Activated CD4-positive, CD25-positive, alpha-beta regulatory T cell (primary cell): ENCODE results near the gene ADGRE2.
"Not testable (repeated sequence)": the region's sequence is repeated elsewhere in the genome, so short reads cannot be mapped to it uniquely, and the experiment has no call there.

ENCODE experiments used
- DNase-seq, 4 experiments: peaks; one replicate each; lab custom pipeline; 2025; lab: John Stamatoyannopoulos, UW

Gene ADGRE2

GRCh38 chr19:14778110-14778845 is at the start of gene ADGRE2:
Gene ADGRE2 (minus strand): TSS chr19:14778560. CDS start chr19:14776756, 1,804 bp downstream.
- not testable (repeated sequence) for DNase-seq

- no peak for DNase-seq
Observed at GRCh38 chr19:14826006-14826405, 47.6 kb upstream of the ADGRE2 start.

- DNase-seq, result no peak
Observed at GRCh38 chr19:14821937-14822336, 43.6 kb upstream of the ADGRE2 start.

GRCh38 chr19:14818588-14818987 is 40.2 kb upstream of the ADGRE2 start:
- no peak for DNase-seq

- DNase-seq, result no peak
Observed at GRCh38 chr19:14817052-14817451, 38.7 kb upstream of the ADGRE2 start.

GRCh38 chr19:14814982-14815652 is 36.8 kb upstream of the ADGRE2 start:
- DNase-seq, result no peak

- DNase-seq, result no peak
Observed at GRCh38 chr19:14809272-14810057, 31.1 kb upstream of the ADGRE2 start.

GRCh38 chr19:14804765-14805164 is 26.4 kb upstream of the ADGRE2 start:
- no peak for DNase-seq

GRCh38 chr19:14798760-14799159 is 20.4 kb upstream of the ADGRE2 start:
- no peak for DNase-seq

- no peak for DNase-seq
Observed at GRCh38 chr19:14796021-14796420, 17.7 kb upstream of the ADGRE2 start.

- no peak for DNase-seq
Observed at GRCh38 chr19:14795078-14795721, 16.8 kb upstream of the ADGRE2 start.

GRCh38 chr19:14792250-14792649 is 13.9 kb upstream of the ADGRE2 start:
- DNase-seq, result not testable (repeated sequence)

GRCh38 chr19:14786421-14786851 is 8.1 kb upstream of the ADGRE2 start:
- no peak for DNase-seq

GRCh38 chr19:14785102-14785793 is 6.9 kb upstream of the ADGRE2 start:
- DNase-seq, result not testable (repeated sequence)

GRCh38 chr19:14784730-14785101 is 6.4 kb upstream of the ADGRE2 start:
- DNase-seq, result not testable (repeated sequence)

GRCh38 chr19:14783410-14783998 is 5.1 kb upstream of the ADGRE2 start:
- not testable (repeated sequence) for DNase-seq

GRCh38 chr19:14782626-14783409 is 4.5 kb upstream of the ADGRE2 start:
- DNase-seq, result no peak

GRCh38 chr19:14781713-14782536 is 3.6 kb upstream of the ADGRE2 start:
- DNase-seq, result not testable (repeated sequence)

- not testable (repeated sequence) for DNase-seq
Observed at GRCh38 chr19:14780622-14781225, 2.4 kb upstream of the ADGRE2 start.
